NCI-H526 treated with DMSO at 0.1 percent for 48 hours (cell line): ENCODE data around the gene ARHGAP44.

ENCODE experiments used
- DNase-seq: peaks from one replicate; lab custom pipeline; 2025; lab: John Stamatoyannopoulos, UW

ARHGAP44 gene

GRCh38 chr17:13025687-13026086 is 236.4 kb downstream of the ARHGAP44 start:
- no peak for DNase-seq

GRCh38 chr17:13027246-13027645 is 237.9 kb downstream of the ARHGAP44 start:
- DNase-seq: no peak

DNA sequence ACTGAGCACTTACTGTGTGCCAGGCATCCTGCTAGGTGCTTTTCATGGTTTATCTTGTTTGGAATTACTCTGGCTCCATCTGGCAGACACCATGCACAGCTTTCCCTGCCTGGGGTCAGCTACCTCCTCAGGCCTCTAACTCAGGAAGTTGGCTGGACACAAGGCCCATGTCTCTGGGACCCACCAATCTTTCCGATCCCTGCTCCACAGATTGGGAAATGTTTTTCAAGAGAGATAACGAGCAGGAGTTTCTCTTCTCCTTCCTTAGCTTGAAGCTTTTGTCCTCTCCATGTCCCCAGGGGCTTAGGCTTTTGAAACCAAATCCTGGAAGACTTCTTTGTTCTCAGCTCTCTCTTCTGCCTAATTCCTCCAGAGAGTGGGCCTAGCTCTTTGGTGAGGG is 240.0 kb downstream of the ARHGAP44 start:
- no peak for DNase-seq

DNA sequence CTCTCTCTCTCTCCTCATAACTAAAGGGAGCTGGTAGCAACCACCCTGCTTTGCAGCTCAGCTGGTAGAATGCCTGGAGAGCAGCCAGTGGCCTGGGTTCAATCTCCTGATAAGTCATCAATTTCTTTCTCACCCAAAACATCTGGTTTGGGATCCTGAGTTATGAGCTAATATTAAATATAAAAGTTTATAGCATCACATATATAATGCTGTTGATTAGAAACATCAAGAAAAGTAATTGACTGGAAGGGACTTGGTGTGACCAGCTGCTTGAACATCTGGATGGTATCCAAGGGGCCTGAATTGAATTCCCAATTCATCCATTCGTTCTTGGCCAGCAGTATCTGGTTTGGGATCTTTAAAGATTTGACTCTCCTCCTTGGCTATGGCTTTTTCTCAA is 240.8 kb downstream of the ARHGAP44 start:
- DNase-seq: no peak

DNA sequence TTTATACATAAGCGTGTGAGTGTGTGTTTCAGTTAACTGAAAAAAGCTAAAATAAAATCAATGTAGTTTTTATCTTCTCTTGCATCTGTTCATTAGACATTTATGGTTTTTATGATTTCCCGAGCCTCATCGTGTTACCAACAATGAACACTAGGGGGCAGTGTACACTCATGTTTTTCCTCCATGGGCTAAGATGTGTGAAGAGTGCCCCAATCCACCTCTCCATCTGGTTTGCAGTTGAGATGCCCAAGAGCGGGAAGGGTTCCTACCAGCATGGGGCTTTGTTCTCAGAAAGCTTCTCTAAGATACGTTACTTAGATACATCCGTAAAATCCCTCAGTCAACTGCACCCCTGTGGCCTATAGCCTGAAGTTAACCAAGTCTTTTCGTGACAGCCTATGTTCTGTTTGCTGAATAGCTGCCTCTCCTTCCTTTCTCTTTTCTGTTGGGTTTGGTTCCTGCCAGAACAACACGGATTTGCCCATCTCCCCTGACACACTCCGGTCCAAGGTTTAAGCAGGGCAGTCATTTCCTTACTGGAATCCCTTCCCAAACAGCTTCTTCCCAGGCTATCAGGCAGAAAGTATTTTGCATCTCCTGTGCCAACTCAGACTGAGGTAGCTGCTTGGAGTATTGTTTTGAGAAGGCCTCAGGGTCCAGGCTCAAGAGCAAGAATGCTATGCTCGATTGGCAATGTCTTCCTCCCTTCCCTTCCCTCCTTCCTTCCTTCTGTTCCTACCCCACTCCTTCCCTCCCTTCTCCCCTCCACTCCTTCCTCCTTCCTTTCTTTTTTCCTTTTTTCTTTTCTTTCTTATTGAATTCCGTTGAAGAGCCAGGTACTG is 241.4 kb downstream of the ARHGAP44 start:
- no peak for DNase-seq

- DNase-seq: no peak
Observed at GRCh38 chr17:13031718-13032350, 242.5 kb downstream of the ARHGAP44 start.

GRCh38 chr17:13035420-13035819 is 246.1 kb downstream of the ARHGAP44 start:
- DNase-seq: no peak

GRCh38 chr17:13036751-13037150 is 247.5 kb downstream of the ARHGAP44 start:
- DNase-seq: no peak

DNA sequence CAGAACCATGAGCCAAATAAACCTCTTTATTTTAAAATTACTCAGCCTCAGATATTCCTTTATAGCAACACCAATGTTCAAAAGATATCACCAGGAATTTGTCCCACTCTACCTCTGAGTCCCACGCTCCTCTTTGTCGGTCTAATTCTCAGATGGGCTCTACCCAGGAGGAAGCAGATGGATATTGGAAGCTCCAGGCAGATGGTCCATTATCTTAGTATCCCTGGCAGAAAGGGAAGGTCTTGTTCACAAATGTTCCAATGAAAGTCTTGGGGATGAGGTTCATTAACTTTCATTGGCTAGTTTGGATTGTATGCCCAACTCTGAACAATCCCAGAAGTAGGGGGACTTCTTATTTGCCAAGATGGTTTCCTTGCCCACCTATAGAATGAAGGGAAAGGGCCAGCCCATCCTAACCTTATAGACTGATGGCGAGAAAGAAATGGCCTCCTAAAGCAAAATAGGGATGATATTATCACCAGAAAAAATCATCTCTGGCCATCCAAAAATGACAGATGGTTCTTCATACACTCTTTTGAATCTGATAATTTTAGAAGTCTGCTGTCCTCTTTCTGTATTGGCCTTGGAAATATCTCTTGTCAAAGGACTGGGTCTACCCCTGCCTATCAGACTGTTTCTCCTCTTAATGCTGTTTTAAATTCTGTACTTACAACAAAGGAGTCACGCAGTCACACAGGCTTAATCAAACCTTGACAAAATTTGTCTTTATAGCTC is 249.8 kb downstream of the ARHGAP44 start:
- no peak for DNase-seq
